Lower leg skin (tissue), 4 donors: ENCODE measurements around the gene DNAJC16. TPM values are rescaled to one million over a fixed set of nuclear protein-coding genes. Genes with fewer than 3 reads are reported as not detected.
"Not testable (repeated sequence)": the region's sequence is repeated elsewhere in the genome, so short reads cannot be mapped to it uniquely, and the experiment has no call there.

Experiments used
- DNase-seq, 2 donors: peaks; one replicate each; pipeline ENCODE4 v3.0.0-alpha.2; 2019; ENCODE audit warnings: low spot score in 2 of 2
- H3K4me3 ChIP-seq: fragments of 200-600 bp; sonication (generic); 2 replicates; pipeline ENCODE4 v1.5.1; 2017; ENCODE audit warnings: mild to moderate bottlenecking, low read depth; ENCODE audit not compliant: poor library complexity, severe bottlenecking
- POLR2A ChIP-seq, 2 donors: fragments of 450-650 bp; IDR thresholded peaks; one replicate each; pipeline ENCODE4 v1.6.1; 2016 to 2017; ENCODE audit warnings: antibody characterized with exemption in 2 of 2, mild to moderate bottlenecking in 1 of 2, moderate library complexity in 1 of 2
- WGBS, 2 donors: methylation state at CpG; one replicate each; pipeline ENCODE4 v1.1.5; 2018; 5-methylcytosine and 5-hydroxymethylcytosine counted together
- intact Hi-C: fragments of 100-400 bp; cut with DNase I; formaldehyde crosslinking; loops from one replicate; pipeline ENCODE4 v1.15.0; 2023; ENCODE audit warnings: low total_unique reads
- total RNA-seq, 4 donors: library from RNA; depleted of rRNA; stranded (reverse); fragments of >200 nt; gene quantifications; one replicate each; pipeline ENCODE4 v1.1.0, GENCODE V29; 2016
- TF ChIP-seq, protein P1 (sequence below), 3 donors: fragments of 450-650 bp; IDR thresholded peaks; one replicate each; pipeline ENCODE4 v1.5.1; 2016; ENCODE audit warnings: antibody characterized with exemption in 3 of 3, mild to moderate bottlenecking in 3 of 3, moderate library complexity in 2 of 3

DNAJC16 gene
- total RNA-seq, 4 donors from 2014 or later: 14.3 to 20.0 (median 19.7) TPM

DNA sequence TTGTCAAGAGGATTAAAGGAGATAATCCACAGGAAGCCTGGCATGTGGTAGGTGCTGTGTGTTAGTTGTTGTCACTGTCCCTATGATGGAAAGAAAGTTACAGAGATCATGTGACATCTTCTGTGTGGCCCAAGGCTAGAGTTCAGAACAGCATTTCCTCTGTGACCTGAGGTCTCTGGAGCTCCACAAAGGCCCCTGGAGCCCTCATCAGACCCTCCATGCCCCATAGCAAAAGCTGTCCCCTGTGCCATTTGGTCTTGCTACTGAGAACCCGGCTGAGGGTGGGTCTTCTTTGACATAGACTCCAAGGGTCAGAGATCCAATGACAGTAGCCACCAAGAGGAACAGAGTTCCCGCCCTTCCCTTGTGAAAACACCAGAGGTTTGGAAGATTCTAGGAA lies 42.7 kb upstream of the DNAJC16 start:
- DNase-seq: no peak
- no peak overlapping the region for H3K4me3 ChIP-seq
- intact Hi-C loops: no loop called here
- WGBS, 2 donors: 88 to 89% methylated on average over 2 of the region's 2 CpGs
- TF ChIP-seq, protein P1, sequence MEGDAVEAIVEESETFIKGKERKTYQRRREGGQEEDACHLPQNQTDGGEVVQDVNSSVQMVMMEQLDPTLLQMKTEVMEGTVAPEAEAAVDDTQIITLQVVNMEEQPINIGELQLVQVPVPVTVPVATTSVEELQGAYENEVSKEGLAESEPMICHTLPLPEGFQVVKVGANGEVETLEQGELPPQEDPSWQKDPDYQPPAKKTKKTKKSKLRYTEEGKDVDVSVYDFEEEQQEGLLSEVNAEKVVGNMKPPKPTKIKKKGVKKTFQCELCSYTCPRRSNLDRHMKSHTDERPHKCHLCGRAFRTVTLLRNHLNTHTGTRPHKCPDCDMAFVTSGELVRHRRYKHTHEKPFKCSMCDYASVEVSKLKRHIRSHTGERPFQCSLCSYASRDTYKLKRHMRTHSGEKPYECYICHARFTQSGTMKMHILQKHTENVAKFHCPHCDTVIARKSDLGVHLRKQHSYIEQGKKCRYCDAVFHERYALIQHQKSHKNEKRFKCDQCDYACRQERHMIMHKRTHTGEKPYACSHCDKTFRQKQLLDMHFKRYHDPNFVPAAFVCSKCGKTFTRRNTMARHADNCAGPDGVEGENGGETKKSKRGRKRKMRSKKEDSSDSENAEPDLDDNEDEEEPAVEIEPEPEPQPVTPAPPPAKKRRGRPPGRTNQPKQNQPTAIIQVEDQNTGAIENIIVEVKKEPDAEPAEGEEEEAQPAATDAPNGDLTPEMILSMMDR (IDR thresholded peaks at IDR 0.05): no peak
- no peak for TF ChIP-seq POLR2A (IDR thresholded peaks at IDR 0.05)

DNA sequence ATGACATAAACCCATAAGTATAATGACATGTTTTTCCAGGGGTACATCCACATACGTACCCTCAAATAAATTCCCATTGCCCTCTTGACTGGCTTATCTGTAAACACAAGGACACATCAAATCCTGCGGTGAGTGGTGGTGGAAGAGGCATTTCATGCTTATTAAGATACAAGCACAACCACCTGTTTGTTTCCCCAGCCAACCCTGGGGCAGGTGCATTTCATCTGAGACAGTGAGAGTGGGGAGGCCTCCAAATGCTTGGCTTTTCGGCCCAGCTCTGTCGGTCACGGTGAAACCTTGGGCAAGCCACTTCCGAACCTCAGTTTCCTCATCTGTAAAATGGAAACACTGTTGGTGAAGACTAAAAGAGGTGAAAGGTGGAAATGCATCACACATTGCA lies 42.2 kb upstream of the DNAJC16 start:
- DNase-seq, intact Hi-C loops, H3K4me3 ChIP-seq: not testable (repeated sequence)
- WGBS, 2 donors: 94 to 96% methylated on average over 6 of the region's 6 CpGs

DNA sequence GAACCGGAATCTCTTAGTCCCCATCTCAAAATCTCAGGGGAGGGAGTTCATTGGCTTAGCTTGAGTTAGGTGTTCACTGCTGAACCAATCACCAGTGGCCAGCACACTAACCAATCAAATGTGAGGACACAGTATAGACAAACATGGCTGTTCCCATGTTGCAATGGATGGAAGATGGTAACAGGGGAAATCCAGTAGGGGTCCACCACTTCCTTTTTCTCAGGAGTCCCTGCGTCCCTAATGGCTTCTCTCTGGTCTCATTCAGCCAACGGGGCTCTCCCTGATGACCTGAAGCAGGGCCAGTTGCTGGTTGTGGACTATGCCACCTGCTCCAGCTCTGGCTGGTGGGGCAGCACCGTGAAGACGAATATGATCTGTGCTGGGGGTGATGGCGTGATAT lies 41.0 kb upstream of the DNAJC16 start:
- 96 to 97% methylated on average over 6 of the region's 6 CpGs for WGBS, 2 donors
- no peak for TF ChIP-seq POLR2A (IDR thresholded peaks at IDR 0.05)
- TF ChIP-seq, protein P1 (IDR thresholded peaks at IDR 0.05): no peak
- intact Hi-C loops: no loop called here
- no peak for DNase-seq
- H3K4me3 ChIP-seq: no peak overlapping the region

GRCh38 chr1:15486844-15487610 lies 39.6 kb upstream of the DNAJC16 start:
- intact Hi-C loops, H3K4me3 ChIP-seq, DNase-seq: not testable (repeated sequence)
- 86 to 89% methylated on average over 17 of the region's 17 CpGs for WGBS, 2 donors

DNA sequence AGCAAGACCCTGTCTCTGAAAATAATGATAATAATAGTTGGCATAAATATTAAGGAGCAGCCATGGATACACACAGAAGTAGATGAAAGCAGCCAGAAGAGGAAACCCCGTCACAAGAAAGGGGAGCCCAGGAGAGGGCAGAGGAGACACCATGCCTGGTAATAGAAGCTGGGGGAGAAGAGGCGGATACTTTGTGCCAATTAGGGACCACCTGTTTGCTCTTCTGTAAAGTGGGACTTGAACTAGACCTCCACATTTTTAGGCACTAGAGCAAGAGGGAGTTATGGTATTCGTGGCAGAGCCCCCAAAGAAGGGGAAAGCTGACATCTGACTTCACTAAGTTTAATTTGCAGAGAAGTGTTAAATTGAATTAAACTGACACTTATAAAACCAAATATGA lies 38.3 kb upstream of the DNAJC16 start:
- 92 to 96% methylated on average over 3 of the region's 3 CpGs for WGBS, 2 donors
- intact Hi-C loops: no loop called here
- no peak for DNase-seq
- TF ChIP-seq POLR2A (IDR thresholded peaks at IDR 0.05): no peak
- TF ChIP-seq, protein P1 (IDR thresholded peaks at IDR 0.05): no peak
- H3K4me3 ChIP-seq: no peak overlapping the region

- intact Hi-C loops: no loop called here
- DNase-seq: no peak
- H3K4me3 ChIP-seq: no peak overlapping the region
- TF ChIP-seq, protein P1 (IDR thresholded peaks at IDR 0.05): no peak
- no peak for TF ChIP-seq POLR2A (IDR thresholded peaks at IDR 0.05)
- 88 to 92% methylated on average over 12 to 13 of the region's 13 CpGs for WGBS, 2 donors
Observed at GRCh38 chr1:15489052-15489736, 37.5 kb upstream of the DNAJC16 start.

GRCh38 chr1:15491010-15491409 lies 35.6 kb upstream of the DNAJC16 start:
- DNase-seq, H3K4me3 ChIP-seq, intact Hi-C loops: not testable (repeated sequence)
- 91 to 93% methylated on average over 4 of the region's 4 CpGs for WGBS, 2 donors
